GM21526 (cell line): ENCODE data around the gene RTN4R.
"Not testable (repeated sequence)": the region's sequence is repeated elsewhere in the genome, so short reads cannot be mapped to it uniquely, and the experiment has no call there.

Source experiments
- ATAC-seq: cut with Tn5 transposase; IDR thresholded peaks from one replicate; pipeline ENCODE4 v1.9.1; 2021; ENCODE audit warnings: moderate library complexity; ENCODE audit not compliant: unreplicated experiment, low FRiP score

The RTN4R gene

DNA sequence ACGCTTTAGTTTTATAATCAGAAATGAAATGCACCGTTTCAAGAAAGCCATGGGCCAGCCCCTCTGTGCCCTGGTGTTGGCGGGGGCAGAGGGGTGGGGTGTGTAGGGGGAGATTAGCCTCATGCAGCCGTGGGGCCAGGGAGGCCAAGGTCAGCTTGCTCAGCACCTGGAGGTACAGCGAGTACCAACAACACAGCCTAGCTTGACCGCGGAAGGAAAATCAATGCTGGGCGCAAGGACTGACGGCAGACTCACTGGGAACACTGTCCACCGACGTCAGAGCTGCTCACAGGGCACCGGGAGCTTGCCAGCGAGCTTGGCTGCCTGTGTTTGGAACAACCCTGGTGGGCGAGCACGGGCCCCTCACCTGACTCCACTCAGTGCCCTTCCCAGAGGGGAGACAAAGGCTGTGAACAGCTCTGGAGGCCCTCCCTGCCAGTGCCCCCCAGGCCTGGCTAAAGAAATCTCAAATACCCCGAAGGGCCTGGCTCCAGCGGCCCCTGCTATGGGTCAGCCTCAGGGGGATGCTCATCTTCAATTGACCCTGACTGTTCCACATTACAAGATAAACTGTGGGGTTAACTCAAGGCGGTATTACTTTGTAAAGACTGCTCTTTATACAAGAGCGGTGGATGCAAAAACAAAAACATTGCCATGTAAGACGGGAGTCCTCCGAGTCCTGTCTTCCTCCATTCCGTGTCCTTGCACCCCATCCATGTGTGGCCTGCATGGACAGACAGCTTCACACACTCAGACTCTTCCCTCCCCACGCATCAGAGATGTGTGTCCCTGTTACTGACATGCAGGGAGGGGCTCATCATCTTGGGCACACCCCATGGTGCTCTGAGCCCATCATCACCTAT is 21.3 kb upstream of the RTN4R start:
- ATAC-seq, result not testable (repeated sequence)

- not testable (repeated sequence) for ATAC-seq
Observed at GRCh38 chr22:20286784-20287423, 18.8 kb upstream of the RTN4R start.

- ATAC-seq, result not testable (repeated sequence)
Observed at GRCh38 chr22:20286312-20286660, 18.2 kb upstream of the RTN4R start.

GRCh38 chr22:20285473-20286311 is 17.6 kb upstream of the RTN4R start:
- ATAC-seq, result not testable (repeated sequence)

GRCh38 chr22:20284471-20285086 is 16.5 kb upstream of the RTN4R start:
- ATAC-seq, result no peak

GRCh38 chr22:20283674-20284066 is 15.6 kb upstream of the RTN4R start:
- ATAC-seq, result no peak

GRCh38 chr22:20282901-20283673 is 15.0 kb upstream of the RTN4R start:
- no peak for ATAC-seq

GRCh38 chr22:20281891-20282290 is 13.8 kb upstream of the RTN4R start:
- no peak for ATAC-seq

GRCh38 chr22:20281473-20281872 is 13.4 kb upstream of the RTN4R start:
- not testable (repeated sequence) for ATAC-seq

DNA sequence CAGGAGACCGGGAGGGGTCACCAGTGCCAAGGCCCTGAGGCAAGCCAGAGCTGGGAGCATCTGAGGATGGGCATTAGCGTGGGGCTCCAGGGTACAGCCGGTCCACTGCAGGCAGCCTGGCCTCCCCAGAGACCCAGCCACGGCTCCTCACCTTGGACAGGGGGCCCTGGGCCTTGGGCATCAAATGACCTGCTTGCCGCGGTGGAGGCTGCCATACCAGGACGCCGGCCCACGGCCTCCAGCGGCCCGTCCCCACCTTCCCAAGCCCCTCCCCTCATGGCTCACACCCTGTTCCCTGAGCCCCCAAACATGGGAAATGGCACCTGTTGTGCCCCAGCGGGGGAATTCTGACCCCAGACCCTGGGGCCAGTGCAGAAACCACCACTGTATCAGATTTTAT is 12.7 kb upstream of the RTN4R start:
- no peak for ATAC-seq

GRCh38 chr22:20280163-20280562 is 12.0 kb upstream of the RTN4R start:
- not testable (repeated sequence) for ATAC-seq

DNA sequence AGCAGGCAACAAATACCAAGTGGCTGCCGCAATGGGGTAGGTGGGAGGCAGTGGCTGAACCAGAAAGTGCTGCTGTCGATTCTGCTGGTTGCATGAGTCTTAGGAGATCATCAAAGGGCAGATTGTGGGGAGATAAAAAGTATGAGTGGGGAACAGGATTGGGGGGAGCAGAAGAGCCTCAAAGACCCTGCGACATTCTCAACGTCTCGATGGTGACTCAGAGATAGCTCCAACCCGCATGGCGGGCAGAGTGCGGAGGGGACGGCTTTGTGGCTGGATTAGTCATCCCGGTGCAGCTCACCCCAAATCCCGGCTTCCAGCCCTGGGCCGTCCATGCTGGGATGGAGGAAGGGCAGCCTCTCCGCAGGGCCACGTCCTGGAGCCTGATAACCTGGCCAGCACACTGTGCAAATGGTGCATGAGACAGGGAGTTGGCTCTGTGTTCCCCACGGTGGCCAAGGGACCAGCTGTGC is 11.6 kb upstream of the RTN4R start:
- no peak for ATAC-seq

- ATAC-seq, result not testable (repeated sequence)
Observed at GRCh38 chr22:20278726-20279490, 10.8 kb upstream of the RTN4R start.

DNA sequence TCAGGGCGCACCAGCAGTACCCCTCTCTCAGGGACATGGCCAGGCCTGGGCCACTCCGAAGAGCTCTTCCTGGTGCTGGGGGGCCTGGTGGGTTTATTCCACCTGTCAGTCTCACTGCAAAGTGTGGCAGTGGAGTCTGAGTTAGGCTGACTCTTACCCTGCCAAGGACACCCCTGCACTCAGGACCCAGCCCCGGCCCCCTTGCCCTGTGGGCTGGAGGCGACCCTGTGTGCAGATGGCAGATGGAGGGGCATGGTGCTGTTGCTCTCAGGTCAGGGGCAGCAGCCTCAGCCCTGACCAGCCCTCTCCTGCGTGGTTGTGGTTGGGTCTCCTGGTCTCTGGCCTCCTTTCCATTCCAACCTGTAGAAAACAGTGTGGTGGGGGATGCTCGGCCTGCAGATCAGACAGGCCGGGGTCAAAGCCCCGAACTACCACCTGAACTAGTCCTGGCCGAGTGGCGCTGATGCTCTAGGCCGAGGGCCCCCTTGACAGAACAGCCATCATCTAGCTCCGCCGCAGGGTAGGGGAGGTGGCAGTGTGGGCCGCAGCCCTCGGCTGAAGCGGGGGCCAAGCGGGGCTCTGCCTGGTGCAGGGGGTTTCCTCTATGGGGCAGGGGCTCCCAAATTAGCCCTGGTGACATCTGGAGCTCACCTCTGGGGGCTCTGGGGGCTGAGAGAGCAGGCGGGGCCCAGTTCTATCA is 10.0 kb upstream of the RTN4R start:
- ATAC-seq, result not testable (repeated sequence)

DNA sequence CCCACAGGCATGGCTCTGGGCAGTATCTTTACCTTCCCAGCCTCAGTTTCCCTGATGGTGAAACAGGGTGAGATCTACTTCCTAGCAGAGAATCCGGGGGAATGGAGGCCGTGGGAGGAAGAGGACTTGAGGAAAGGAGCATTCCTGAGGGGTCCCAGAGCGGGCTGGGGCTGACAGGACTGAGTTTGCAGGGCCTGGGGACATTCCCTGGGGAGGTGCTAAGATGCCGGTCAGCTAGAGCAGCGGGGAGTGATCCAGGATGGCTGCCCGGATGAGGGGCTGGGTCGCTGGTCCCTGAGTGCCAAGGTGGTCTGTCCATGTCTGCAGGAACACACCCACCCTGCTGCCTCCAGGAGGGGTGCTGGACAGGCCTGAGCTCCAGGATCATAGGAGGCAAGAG is 8.3 kb upstream of the RTN4R start:
- ATAC-seq, result no peak

- no peak for ATAC-seq
Observed at GRCh38 chr22:20275836-20276235, 7.7 kb upstream of the RTN4R start.

GRCh38 chr22:20275325-20275724 is 7.2 kb upstream of the RTN4R start:
- not testable (repeated sequence) for ATAC-seq

GRCh38 chr22:20274374-20274773 is 6.3 kb upstream of the RTN4R start:
- not testable (repeated sequence) for ATAC-seq
